ENCODE results near the gene PPM1D.
"Not testable (repeated sequence)": the region's sequence is repeated elsewhere in the genome, so short reads cannot be mapped to it uniquely, and the experiment has no call there.

The PPM1D gene

DNA sequence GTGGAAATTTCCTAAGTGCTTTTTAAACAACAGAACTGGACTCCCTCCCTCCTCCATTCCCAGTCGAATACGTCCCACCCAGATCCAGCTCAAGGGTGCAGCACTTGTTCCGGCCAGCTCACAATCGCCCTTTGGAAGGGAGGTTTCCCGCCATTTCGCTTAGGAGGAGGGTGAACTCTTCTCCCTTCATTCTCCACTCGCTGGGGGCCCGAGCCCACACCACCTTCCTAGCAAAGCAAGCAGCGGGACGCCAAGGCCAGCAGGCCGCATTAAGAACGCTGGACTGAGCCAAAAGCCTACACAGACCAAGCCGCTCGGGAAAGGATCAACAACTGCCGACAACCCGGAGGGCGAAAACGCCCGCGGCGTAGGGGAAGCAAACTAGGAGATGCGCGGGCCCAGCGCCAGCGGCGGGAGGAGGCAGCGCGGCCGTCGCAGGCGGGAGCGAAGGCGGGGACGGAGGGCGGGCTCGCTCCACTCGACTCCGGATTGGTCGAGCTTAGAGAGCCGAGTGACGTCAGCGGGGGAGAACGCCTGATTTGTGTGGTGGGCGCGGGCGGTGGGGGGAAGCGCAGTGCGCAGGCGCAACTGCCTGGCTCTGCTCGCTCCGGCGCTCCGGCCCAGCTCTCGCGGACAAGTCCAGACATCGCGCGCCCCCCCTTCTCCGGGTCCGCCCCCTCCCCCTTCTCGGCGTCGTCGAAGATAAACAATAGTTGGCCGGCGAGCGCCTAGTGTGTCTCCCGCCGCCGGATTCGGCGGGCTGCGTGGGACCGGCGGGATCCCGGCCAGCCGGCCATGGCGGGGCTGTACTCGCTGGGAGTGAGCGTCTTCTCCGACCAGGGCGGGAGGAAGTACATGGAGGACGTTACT is at the start of gene PPM1D:
Gene PPM1D (plus strand): TSS at position 574 of the 870 bp plus-strand sequence. CDS start 222 bp downstream, at position 796.
- peak within 1 kb of the TSS; percentile 91 for H3K27ac ChIP-seq (ENCODE audit: low read length)
- H3K9me3 ChIP-seq (ENCODE audit: insufficient read depth, low read depth, low read length): no peaks in the 10 kb centered on the region
- no peaks in the 10 kb centered on the region for H3K36me3 ChIP-seq (ENCODE audit: insufficient read depth, low read depth, low read length)
- peak within 1 kb of the TSS; percentile 90 for H3K4me3 ChIP-seq (ENCODE audit: low read length)
- no peaks in the 10 kb centered on the region for H3K27me3 ChIP-seq (ENCODE audit: insufficient read depth, low read length)
- peak within 1 kb of the TSS; percentile 96 for H3K9ac ChIP-seq (ENCODE audit: low read depth, low read length)
- H3K4me1 ChIP-seq (ENCODE audit: insufficient read depth, low read length): no peaks in the 10 kb centered on the region

DNA sequence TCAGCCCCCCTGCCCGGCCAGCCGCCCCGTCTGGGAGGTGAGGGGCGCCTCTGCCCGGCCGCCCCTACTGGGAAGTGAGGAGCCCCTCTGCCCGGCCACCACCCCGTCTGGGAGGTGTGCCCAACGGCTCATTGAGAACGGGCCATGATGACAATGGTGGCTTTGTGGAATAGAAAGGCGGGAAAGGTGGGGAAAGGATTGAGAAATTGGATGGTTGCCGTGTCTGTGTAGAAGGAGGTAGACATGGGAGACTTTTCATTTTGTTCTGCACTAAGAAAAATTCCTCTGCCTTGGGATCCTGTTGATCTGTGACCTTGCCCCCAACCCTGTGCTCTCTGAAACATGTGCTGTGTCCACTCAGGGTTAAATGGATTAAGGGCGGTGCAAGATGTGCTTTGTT is 47.7 kb upstream of the PPM1D start:
- H3K36me3 ChIP-seq (ENCODE audit: insufficient read depth, low read depth, low read length): not testable (repeated sequence)

DNA sequence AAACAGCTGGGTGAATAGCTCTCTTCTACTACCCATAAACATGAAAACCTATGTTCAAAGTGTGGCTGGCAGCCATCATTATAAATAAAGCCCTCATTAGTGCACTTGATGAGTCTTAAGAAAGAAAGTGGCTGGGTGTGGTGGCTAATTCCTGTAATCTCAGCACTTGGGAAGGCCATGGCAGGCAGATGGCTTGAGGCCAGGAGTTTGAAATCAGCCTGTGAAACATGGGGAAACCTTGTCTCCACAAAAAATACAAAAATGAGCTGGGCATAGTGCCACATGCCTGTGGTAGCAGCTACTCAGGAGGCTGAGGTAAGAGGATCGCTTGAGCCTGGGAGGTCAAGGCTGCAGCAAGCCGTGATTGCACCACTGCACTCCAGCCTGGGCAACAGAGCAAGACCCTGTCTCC is 45.6 kb upstream of the PPM1D start:
- Histone ChIP-seq H3K9ac (ENCODE audit: low read depth, low read length) (no peak overlapping the region), H3K4me1 (ENCODE audit: insufficient read depth, low read length) (no peaks in the 10 kb centered on the region), H3K36me3 (ENCODE audit: insufficient read depth, low read depth, low read length) (no peaks in the 10 kb centered on the region), H3K27me3 (ENCODE audit: insufficient read depth, low read length) (no peaks in the 10 kb centered on the region), H3K4me3 (ENCODE audit: low read length) (no peak overlapping the region), H3K27ac (ENCODE audit: low read length) (no peak overlapping the region), H3K9me3 (ENCODE audit: insufficient read depth, low read depth, low read length) (peaks cover 18% of the 10 kb centered on the region)

More for the DNA sequence above, 47.7 kb upstream of the PPM1D start:
- not testable (repeated sequence) for H3K4me1 ChIP-seq (ENCODE audit: insufficient read depth, low read length); H3K9ac ChIP-seq (ENCODE audit: low read depth, low read length); H3K4me3 ChIP-seq (ENCODE audit: low read length); H3K27ac ChIP-seq (ENCODE audit: low read length); H3K27me3 ChIP-seq (ENCODE audit: insufficient read depth, low read length)
- H3K9me3 ChIP-seq (ENCODE audit: insufficient read depth, low read depth, low read length): peaks cover 11% of the 10 kb centered on the region

DNA sequence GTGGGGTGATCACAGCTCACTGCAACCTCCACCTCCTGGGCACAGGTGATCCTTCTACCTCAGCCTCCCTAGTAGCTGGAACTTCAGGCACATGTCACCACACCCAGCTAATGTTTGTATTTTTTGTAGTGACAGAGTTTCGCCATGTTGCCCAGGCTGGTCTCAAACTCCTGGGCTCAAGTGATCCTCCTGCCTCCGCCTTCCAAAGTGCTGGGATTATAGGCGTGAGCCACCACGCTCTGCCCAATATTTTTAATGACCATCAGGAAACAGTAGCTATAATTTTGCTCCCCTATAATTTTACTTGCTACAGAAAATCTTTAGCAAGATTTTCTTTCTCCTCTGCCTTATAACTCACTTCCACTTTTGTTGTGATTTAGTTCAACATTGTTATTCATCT is 44.2 kb upstream of the PPM1D start:
- peaks cover 18% of the 10 kb centered on the region for H3K9me3 ChIP-seq (ENCODE audit: insufficient read depth, low read depth, low read length)
- no peaks in the 10 kb centered on the region for H3K27me3 ChIP-seq (ENCODE audit: insufficient read depth, low read length)
- no peak overlapping the region for H3K9ac ChIP-seq (ENCODE audit: low read depth, low read length)
- no peak overlapping the region for H3K4me3 ChIP-seq (ENCODE audit: low read length)
- H3K36me3 ChIP-seq (ENCODE audit: insufficient read depth, low read depth, low read length): no peaks in the 10 kb centered on the region
- no peak overlapping the region for H3K27ac ChIP-seq (ENCODE audit: low read length)
- H3K4me1 ChIP-seq (ENCODE audit: insufficient read depth, low read length): no peaks in the 10 kb centered on the region

DNA sequence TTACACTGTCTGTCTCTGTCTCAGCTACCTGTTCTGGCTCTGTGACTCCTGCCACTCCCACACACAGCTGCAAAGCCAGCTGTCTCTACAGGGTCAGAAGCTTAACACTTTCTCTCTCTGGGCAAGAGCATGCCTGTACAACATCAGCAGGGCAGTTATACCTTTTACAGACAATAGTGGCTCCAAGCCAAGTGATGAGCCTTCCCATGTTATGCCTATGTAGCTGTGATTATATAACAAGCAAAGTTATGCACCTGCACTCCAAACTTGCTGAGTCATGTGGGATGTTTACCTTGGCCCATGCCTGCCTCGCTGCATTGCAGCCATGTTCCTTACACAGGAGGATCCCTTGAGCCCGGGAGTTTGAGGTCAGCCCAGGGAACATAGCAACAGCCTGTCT is 42.2 kb upstream of the PPM1D start:
- H3K9me3 ChIP-seq (ENCODE audit: insufficient read depth, low read depth, low read length): peaks cover 17% of the 10 kb centered on the region
- H3K4me3 ChIP-seq (ENCODE audit: low read length): no peak overlapping the region
- H3K4me1 ChIP-seq (ENCODE audit: insufficient read depth, low read length): no peaks in the 10 kb centered on the region
- H3K9ac ChIP-seq (ENCODE audit: low read depth, low read length): no peak overlapping the region
- H3K36me3 ChIP-seq (ENCODE audit: insufficient read depth, low read depth, low read length): no peaks in the 10 kb centered on the region
- H3K27ac ChIP-seq (ENCODE audit: low read length): no peak overlapping the region
- no peaks in the 10 kb centered on the region for H3K27me3 ChIP-seq (ENCODE audit: insufficient read depth, low read length)

DNA sequence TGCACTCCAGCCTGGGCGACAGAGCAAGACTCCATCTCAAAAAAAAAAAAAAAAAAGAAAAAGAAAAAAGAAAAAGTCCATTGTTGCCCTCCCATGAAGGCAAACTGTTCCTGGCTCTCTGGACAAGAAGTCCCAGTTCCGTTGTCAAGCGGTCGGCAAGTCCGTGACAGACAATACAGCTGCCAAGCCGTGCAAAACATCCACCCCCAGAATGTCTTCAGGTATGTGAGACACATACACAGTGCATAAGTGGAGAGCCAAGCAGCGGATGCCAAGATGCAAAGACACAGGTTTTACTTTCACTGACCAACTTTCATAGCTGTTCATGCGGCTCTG is 40.4 kb upstream of the PPM1D start:
- no peak overlapping the region for H3K27ac ChIP-seq (ENCODE audit: low read length)
- no peaks in the 10 kb centered on the region for H3K27me3 ChIP-seq (ENCODE audit: insufficient read depth, low read length)
- H3K4me3 ChIP-seq (ENCODE audit: low read length): no peak overlapping the region
- no peaks in the 10 kb centered on the region for H3K4me1 ChIP-seq (ENCODE audit: insufficient read depth, low read length)
- H3K9me3 ChIP-seq (ENCODE audit: insufficient read depth, low read depth, low read length): peaks cover 13% of the 10 kb centered on the region
- no peak overlapping the region for H3K9ac ChIP-seq (ENCODE audit: low read depth, low read length)
- no peaks in the 10 kb centered on the region for H3K36me3 ChIP-seq (ENCODE audit: insufficient read depth, low read depth, low read length)

DNA sequence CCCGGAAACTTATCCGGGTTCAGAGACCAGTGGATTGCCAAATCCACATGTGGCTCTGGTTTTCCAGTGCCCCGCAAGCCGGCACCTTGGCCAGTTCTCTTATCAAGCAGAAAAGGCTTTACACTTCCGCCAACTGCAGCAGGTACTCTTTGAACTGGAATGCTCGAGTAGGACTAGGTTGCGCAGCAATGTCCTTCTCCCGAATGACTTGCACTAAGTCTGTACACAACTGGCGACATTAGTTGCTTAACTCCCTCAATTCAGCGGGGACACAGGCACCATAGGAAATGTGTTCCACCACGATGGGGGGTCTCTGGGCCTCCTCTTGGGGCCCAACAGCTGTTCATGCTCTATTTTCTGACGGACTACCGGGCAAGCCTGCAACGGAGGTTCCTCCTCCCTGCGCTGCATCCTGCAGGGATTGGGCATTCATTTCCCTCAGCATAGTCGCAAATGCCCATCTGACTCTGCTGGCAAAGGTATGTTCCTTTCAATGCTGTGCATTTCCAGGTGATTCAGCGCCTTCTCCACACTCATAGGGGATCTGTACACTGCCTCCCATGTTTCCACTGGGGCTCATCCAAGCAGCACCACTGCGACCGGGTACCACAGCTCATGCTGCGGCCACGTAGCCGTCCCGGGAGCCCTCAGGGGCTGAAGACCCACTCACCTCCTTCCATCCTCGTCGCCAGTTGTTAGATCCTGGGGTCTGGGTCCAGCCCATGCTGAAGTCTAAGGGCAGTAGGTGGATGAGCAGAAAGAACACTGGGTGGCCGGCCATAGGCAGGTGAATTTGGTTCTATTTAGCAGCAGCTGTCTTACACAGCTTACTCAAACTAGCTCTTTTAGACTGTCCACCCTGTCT is 39.8 kb upstream of the PPM1D start:
- no peaks in the 10 kb centered on the region for H3K27me3 ChIP-seq (ENCODE audit: insufficient read depth, low read length)
- H3K36me3 ChIP-seq (ENCODE audit: insufficient read depth, low read depth, low read length): no peaks in the 10 kb centered on the region
- H3K27ac ChIP-seq (ENCODE audit: low read length): no peak overlapping the region
- H3K4me3 ChIP-seq (ENCODE audit: low read length): no peak overlapping the region
- H3K4me1 ChIP-seq (ENCODE audit: insufficient read depth, low read length): no peaks in the 10 kb centered on the region
- peaks cover 13% of the 10 kb centered on the region for H3K9me3 ChIP-seq (ENCODE audit: insufficient read depth, low read depth, low read length)
- no peak overlapping the region for H3K9ac ChIP-seq (ENCODE audit: low read depth, low read length)

DNA sequence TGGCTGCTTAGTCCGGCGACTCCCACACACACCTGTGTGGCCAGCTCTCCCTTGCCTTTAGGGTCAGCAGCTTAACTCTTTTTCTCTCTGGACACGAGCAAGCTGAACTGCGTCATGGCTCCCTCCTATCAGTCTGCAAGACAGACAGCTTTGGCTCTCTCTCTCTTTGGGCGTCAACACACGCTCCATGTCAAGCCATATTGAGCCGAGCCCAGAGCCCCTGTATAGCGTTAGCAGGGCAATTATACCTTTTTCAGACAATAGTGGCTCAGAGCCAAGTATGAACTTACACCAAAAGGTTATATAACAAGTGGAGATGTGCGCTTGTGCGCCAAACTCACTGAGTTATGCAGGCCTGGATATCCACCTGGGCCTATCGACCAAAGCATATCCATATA is 39.1 kb upstream of the PPM1D start:
- Histone ChIP-seq H3K9ac (ENCODE audit: low read depth, low read length) (no peak overlapping the region), H3K27me3 (ENCODE audit: insufficient read depth, low read length) (no peaks in the 10 kb centered on the region), H3K9me3 (ENCODE audit: insufficient read depth, low read depth, low read length) (peaks cover 13% of the 10 kb centered on the region), H3K36me3 (ENCODE audit: insufficient read depth, low read depth, low read length) (no peaks in the 10 kb centered on the region), H3K4me1 (ENCODE audit: insufficient read depth, low read length) (no peaks in the 10 kb centered on the region), H3K27ac (ENCODE audit: low read length) (no peak overlapping the region), H3K4me3 (ENCODE audit: low read length) (no peak overlapping the region)

DNA sequence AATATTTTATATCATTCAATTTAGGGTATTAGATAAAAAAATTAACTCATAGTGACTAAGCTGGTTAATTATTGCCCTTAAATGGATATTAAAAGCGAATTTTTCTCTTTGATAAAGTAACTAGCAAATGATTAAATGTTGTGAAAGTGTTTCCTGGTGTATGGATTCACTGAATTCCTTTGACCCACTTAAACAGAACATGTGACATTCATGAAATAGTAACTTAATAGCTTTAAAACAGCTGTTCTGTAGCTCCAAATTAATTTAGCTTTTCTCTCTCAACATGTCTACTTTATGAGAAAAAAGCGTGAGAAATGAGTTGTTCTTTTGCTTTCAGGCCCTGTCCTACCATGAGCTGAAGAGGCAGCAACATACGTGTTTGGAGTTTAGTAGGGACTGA is 37.6 kb upstream of the PPM1D start:
- no peaks in the 10 kb centered on the region for H3K27me3 ChIP-seq (ENCODE audit: insufficient read depth, low read length)
- H3K27ac ChIP-seq (ENCODE audit: low read length): no peak overlapping the region
- peaks cover 5% of the 10 kb centered on the region for H3K9me3 ChIP-seq (ENCODE audit: insufficient read depth, low read depth, low read length)
- H3K4me3 ChIP-seq (ENCODE audit: low read length): no peak overlapping the region
- no peaks in the 10 kb centered on the region for H3K4me1 ChIP-seq (ENCODE audit: insufficient read depth, low read length)
- H3K9ac ChIP-seq (ENCODE audit: low read depth, low read length): no peak overlapping the region
- H3K36me3 ChIP-seq (ENCODE audit: insufficient read depth, low read depth, low read length): no peaks in the 10 kb centered on the region

DNA sequence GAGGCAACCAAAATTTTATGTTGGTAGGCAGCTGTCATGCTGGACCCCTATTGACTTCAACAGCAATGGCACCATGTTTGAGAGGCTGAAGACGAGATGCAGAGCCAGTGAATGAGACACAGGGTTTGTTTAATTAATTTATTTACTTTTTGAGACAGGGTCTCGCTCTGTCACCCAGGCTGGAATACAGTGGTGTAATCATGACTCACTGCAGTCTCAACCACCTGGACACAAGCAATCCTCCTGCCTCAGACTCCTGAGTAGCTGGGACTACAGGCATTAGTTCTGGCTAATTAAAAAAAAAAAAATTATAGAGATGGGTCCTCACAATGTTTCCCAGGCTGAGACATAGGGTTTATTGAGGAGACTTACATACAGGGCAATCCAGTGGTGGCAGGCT is 36.2 kb upstream of the PPM1D start:
- H3K9me3 ChIP-seq (ENCODE audit: insufficient read depth, low read depth, low read length): no peaks in the 10 kb centered on the region
- H3K4me3 ChIP-seq (ENCODE audit: low read length): no peak overlapping the region
- H3K4me1 ChIP-seq (ENCODE audit: insufficient read depth, low read length): no peaks in the 10 kb centered on the region
- H3K9ac ChIP-seq (ENCODE audit: low read depth, low read length): no peak overlapping the region
- no peak overlapping the region for H3K27ac ChIP-seq (ENCODE audit: low read length)
- no peaks in the 10 kb centered on the region for H3K27me3 ChIP-seq (ENCODE audit: insufficient read depth, low read length)
- no peaks in the 10 kb centered on the region for H3K36me3 ChIP-seq (ENCODE audit: insufficient read depth, low read depth, low read length)

DNA sequence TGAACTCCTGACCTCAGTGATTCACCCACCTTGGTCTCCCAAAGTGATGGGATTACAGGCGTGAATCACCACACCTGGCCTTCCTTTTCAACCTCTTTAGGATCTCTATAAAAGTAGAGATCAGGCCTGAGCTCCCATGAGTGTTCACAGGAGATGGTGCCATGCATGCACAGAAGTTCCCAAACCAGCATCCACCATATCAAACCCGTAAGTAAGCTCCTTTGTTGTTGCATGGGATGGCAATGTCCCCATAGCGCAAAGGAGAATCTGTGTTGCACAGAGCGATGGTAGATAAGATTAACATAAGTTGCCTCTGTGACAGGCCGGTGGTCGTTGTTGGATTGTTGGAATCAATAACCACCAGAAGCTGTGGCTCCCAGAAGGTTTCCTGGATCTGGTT is 34.8 kb upstream of the PPM1D start:
- Histone ChIP-seq H3K27ac (ENCODE audit: low read length) (no peak overlapping the region), H3K27me3 (ENCODE audit: insufficient read depth, low read length) (no peaks in the 10 kb centered on the region), H3K9ac (ENCODE audit: low read depth, low read length) (no peak overlapping the region), H3K4me3 (ENCODE audit: low read length) (no peak overlapping the region), H3K4me1 (ENCODE audit: insufficient read depth, low read length) (no peaks in the 10 kb centered on the region), H3K36me3 (ENCODE audit: insufficient read depth, low read depth, low read length) (no peaks in the 10 kb centered on the region), H3K9me3 (ENCODE audit: insufficient read depth, low read depth, low read length) (no peaks in the 10 kb centered on the region)

Measured in iPS-20b (cell line).